ENCODE measurements around the gene GLI3.

GLI3 gene

GRCh38 chr7:42219447-42219846, 17.6 kb downstream of the GLI3 start:
- no peak for TF ChIP-seq SIN3A (IDR thresholded peaks at IDR 0.05; ENCODE audit: borderline replicate concordance, insufficient read depth, low read length)
- TF ChIP-seq, protein P1, sequence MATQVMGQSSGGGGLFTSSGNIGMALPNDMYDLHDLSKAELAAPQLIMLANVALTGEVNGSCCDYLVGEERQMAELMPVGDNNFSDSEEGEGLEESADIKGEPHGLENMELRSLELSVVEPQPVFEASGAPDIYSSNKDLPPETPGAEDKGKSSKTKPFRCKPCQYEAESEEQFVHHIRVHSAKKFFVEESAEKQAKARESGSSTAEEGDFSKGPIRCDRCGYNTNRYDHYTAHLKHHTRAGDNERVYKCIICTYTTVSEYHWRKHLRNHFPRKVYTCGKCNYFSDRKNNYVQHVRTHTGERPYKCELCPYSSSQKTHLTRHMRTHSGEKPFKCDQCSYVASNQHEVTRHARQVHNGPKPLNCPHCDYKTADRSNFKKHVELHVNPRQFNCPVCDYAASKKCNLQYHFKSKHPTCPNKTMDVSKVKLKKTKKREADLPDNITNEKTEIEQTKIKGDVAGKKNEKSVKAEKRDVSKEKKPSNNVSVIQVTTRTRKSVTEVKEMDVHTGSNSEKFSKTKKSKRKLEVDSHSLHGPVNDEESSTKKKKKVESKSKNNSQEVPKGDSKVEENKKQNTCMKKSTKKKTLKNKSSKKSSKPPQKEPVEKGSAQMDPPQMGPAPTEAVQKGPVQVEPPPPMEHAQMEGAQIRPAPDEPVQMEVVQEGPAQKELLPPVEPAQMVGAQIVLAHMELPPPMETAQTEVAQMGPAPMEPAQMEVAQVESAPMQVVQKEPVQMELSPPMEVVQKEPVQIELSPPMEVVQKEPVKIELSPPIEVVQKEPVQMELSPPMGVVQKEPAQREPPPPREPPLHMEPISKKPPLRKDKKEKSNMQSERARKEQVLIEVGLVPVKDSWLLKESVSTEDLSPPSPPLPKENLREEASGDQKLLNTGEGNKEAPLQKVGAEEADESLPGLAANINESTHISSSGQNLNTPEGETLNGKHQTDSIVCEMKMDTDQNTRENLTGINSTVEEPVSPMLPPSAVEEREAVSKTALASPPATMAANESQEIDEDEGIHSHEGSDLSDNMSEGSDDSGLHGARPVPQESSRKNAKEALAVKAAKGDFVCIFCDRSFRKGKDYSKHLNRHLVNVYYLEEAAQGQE (IDR thresholded peaks at IDR 0.05; ENCODE audit: insufficient read depth in 1 of 2, low read depth in 2 of 2, low read length in 2 of 2), result no peak
- TF ChIP-seq POLR2AphosphoS5 (IDR thresholded peaks at IDR 0.05; ENCODE audit: low read depth, low read length), result no peak
- no peak for TF ChIP-seq FOXP2 (optimal IDR thresholded peaks at IDR 0.05; ENCODE audit: borderline replicate concordance, extremely low read depth, extremely low read length, insufficient read depth)
- no peak for TF ChIP-seq TAF1 (IDR thresholded peaks at IDR 0.05; ENCODE audit: borderline replicate concordance, insufficient read depth, low read length)

DNA sequence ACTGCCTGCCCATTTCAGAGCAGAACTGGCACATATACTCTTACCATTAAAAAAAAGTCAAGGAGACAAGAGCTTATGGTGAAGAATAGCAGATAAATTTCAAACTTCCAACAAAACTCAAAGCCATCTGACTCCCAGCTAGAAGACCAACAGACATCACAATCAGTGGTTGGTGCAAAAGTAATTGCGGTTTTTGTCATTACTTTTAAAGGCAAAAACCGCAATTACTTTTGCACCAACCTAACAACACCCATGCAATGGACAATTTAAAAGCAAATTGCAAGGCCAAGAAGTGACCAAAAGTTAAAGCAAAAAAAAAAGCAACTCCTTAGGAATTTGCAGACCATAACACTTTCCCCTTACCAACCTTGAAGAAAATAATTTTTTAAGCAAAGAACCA, 18.8 kb downstream of the GLI3 start:
- TF ChIP-seq SIN3A (IDR thresholded peaks at IDR 0.05; ENCODE audit: borderline replicate concordance, insufficient read depth, low read length) (no peak), FOXP2 (optimal IDR thresholded peaks at IDR 0.05; ENCODE audit: borderline replicate concordance, extremely low read depth, extremely low read length, insufficient read depth) (no peak), POLR2AphosphoS5 (IDR thresholded peaks at IDR 0.05; ENCODE audit: low read depth, low read length) (no peak), TAF1 (IDR thresholded peaks at IDR 0.05; ENCODE audit: borderline replicate concordance, insufficient read depth, low read length) (no peak)
- TF ChIP-seq, protein P1 (IDR thresholded peaks at IDR 0.05; ENCODE audit: insufficient read depth in 1 of 2, low read depth in 2 of 2, low read length in 2 of 2), result no peak

DNA sequence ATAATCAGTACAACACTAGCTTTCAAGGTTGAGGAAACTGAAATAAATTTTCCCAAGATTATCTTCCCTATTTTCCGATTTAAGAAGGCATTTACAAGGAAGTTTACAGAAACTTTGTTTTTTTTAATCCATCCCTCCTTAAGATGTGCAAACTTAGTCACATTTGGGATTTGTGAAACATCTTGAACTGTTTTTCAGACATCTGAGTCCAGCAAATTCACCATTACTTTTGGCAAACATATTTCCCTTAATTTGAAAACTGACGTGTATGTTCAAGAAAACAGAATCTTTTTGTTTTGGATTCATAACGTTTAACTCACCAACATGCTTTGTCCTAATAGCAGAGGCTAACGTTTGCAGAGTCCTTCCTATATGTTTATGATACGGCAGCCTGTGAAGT, 19.5 kb downstream of the GLI3 start:
- TF ChIP-seq POLR2AphosphoS5 (IDR thresholded peaks at IDR 0.05; ENCODE audit: low read depth, low read length) (no peak), TAF1 (IDR thresholded peaks at IDR 0.05; ENCODE audit: borderline replicate concordance, insufficient read depth, low read length) (no peak), SIN3A (IDR thresholded peaks at IDR 0.05; ENCODE audit: borderline replicate concordance, insufficient read depth, low read length) (no peak), FOXP2 (optimal IDR thresholded peaks at IDR 0.05; ENCODE audit: borderline replicate concordance, extremely low read depth, extremely low read length, insufficient read depth) (no peak)
- TF ChIP-seq, protein P1 (IDR thresholded peaks at IDR 0.05; ENCODE audit: insufficient read depth in 1 of 2, low read depth in 2 of 2, low read length in 2 of 2), result no peak

DNA sequence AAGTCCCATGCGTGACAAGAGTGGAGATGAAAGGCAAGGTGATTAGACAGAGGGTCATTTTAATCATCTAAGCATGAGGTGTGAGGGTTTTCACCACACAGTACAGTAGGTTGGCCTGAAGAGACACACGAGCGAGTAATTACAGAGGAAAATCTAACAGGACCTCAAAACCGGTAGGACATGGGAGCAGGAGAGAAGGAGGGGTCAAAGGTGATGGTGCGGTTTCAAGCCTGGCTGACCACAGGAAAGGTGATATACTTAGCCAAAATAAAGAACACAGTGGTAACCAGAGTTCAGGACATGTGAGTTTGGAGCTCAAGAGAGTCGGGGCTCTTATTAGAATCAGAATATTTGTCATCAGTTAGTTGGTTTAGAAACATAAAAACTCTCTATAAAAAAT, 20.0 kb downstream of the GLI3 start:
- TF ChIP-seq, protein P1 (IDR thresholded peaks at IDR 0.05; ENCODE audit: insufficient read depth in 1 of 2, low read depth in 2 of 2, low read length in 2 of 2), result no peak
- TF ChIP-seq POLR2AphosphoS5 (IDR thresholded peaks at IDR 0.05; ENCODE audit: low read depth, low read length) (no peak), SIN3A (IDR thresholded peaks at IDR 0.05; ENCODE audit: borderline replicate concordance, insufficient read depth, low read length) (no peak), TAF1 (IDR thresholded peaks at IDR 0.05; ENCODE audit: borderline replicate concordance, insufficient read depth, low read length) (no peak), FOXP2 (optimal IDR thresholded peaks at IDR 0.05; ENCODE audit: borderline replicate concordance, extremely low read depth, extremely low read length, insufficient read depth) (no peak)
